KMS-11 (cell line): ENCODE results near the gene MEGF8.

Experiments
- H2AFZ ChIP-seq: fragments of 200-600 bp; sonication (generic); 2 replicates; pipeline ENCODE4 v1.6.1; 2016; ENCODE audit warnings: antibody characterized with exemption, mixed run types, low read depth
- H3K27ac ChIP-seq: fragments of 200-600 bp; sonication (generic); 2 replicates; pipeline ENCODE4 v1.6.1; 2016; ENCODE audit warnings: mild to moderate bottlenecking, mixed run types
- H3K27me3 ChIP-seq: fragments of 200-600 bp; sonication (generic); 2 replicates; pipeline ENCODE4 v1.6.1; 2017; ENCODE audit warnings: mild to moderate bottlenecking, low read depth, mixed run types, moderate library complexity; ENCODE audit not compliant: insufficient read depth
- H3K36me3 ChIP-seq: fragments of 200-600 bp; sonication (generic); 2 replicates; pipeline ENCODE4 v1.6.1; 2017; ENCODE audit warnings: mild to moderate bottlenecking, mixed run types; ENCODE audit not compliant: insufficient read depth
- H3K4me1 ChIP-seq: fragments of 200-600 bp; sonication (generic); 2 replicates; pipeline ENCODE4 v1.6.1; 2016; ENCODE audit warnings: mild to moderate bottlenecking, low read depth, mixed run types; ENCODE audit not compliant: poor library complexity, severe bottlenecking
- H3K4me2 ChIP-seq: fragments of 200-600 bp; sonication (generic); 2 replicates; pipeline ENCODE4 v1.7.0; 2016; ENCODE audit warnings: mild to moderate bottlenecking, mixed run types
- H3K4me3 ChIP-seq: fragments of 200-600 bp; sonication (generic); IDR thresholded peaks from 2 replicates; pipeline ENCODE4 v1.6.1; 2017; ENCODE audit warnings: low read depth, low read length, mixed read lengths; ENCODE audit not compliant: insufficient read depth
- H3K79me2 ChIP-seq: fragments of 200-600 bp; sonication (generic); 2 replicates; pipeline ENCODE4 v1.6.1; 2016; ENCODE audit warnings: low read depth, mixed run types; ENCODE audit not compliant: insufficient read depth
- H3K9ac ChIP-seq: fragments of 200-600 bp; sonication (generic); 2 replicates; pipeline ENCODE4 v1.6.1; 2016; ENCODE audit warnings: mild to moderate bottlenecking, mixed run types
- H4K20me1 ChIP-seq: fragments of 200-600 bp; sonication (generic); 2 replicates; pipeline ENCODE4 v1.6.1; 2016; ENCODE audit warnings: mild to moderate bottlenecking, mixed run types; ENCODE audit not compliant: insufficient read depth
- TF ChIP-seq, protein P1 (sequence below): fragments of 200-600 bp; sonication (generic); conservative IDR thresholded peaks from 2 replicates; pipeline ENCODE4 v1.6.1; 2017; ENCODE audit warnings: low read depth, mild to moderate bottlenecking, antibody characterized with exemption, low read length, moderate library complexity, mixed read lengths

Gene MEGF8, protein sequence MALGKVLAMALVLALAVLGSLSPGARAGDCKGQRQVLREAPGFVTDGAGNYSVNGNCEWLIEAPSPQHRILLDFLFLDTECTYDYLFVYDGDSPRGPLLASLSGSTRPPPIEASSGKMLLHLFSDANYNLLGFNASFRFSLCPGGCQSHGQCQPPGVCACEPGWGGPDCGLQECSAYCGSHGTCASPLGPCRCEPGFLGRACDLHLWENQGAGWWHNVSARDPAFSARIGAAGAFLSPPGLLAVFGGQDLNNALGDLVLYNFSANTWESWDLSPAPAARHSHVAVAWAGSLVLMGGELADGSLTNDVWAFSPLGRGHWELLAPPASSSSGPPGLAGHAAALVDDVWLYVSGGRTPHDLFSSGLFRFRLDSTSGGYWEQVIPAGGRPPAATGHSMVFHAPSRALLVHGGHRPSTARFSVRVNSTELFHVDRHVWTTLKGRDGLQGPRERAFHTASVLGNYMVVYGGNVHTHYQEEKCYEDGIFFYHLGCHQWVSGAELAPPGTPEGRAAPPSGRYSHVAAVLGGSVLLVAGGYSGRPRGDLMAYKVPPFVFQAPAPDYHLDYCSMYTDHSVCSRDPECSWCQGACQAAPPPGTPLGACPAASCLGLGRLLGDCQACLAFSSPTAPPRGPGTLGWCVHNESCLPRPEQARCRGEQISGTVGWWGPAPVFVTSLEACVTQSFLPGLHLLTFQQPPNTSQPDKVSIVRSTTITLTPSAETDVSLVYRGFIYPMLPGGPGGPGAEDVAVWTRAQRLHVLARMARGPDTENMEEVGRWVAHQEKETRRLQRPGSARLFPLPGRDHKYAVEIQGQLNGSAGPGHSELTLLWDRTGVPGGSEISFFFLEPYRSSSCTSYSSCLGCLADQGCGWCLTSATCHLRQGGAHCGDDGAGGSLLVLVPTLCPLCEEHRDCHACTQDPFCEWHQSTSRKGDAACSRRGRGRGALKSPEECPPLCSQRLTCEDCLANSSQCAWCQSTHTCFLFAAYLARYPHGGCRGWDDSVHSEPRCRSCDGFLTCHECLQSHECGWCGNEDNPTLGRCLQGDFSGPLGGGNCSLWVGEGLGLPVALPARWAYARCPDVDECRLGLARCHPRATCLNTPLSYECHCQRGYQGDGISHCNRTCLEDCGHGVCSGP (N-terminal part only)

DNA sequence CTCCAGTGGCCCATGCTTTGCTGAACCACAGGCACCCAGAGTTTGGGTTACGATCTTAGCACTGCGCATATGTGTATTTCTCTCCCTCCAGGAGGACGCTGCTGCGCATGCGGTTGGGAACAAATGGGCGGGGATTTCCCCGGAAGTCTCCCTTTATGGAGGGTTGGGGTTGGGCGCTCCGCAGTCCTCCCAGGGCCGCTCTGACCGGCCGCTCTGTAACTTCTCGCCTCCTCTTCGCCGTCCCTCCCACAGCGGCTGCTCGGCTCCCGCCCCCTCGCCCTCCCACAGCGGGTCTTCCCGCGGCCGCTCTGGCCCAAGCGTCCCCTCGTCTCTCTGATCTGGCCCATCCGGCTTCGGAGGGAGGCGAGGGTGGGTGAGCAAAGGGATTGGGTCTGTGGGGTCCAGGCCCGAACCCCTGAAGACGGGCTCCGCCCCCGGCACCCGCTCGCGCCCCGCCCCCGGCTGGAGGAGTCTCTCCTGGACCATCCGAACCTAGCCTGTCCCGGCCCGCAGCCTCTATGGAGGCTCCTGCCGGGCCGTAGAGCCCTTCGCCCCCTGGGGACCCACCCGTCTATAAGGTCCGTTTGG lies at the start of gene MEGF8:
TSS of gene MEGF8 (plus strand) at position 328 of the 588 bp plus-strand sequence. CDS start 609 bp downstream, outside the sequence.
- H2AFZ ChIP-seq: peak within 1 kb of the TSS; percentile 93

DNA sequence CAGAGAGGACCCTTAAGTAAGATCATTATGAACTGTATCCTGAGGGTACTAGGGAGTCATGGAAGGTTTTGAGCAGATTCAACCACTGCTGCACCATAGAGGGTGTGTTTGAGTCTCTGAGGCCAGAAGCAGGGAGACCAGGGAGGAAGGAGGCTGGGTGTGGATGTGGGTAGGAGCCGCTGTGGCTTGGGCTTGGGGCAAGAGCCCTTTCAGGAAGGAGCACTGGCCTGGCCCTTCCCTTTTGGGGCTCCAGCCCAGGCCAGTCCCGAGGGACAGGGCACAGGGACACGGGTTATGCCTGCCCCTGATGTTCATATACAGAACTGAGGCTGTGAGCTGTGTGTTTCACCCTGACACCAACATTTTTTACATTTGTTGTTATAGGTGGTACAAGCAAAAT lies 49.2 kb upstream of the MEGF8 start:
- no peaks in the 10 kb centered on the region for H4K20me1 ChIP-seq
- no peak overlapping the region for H3K4me2 ChIP-seq
- no peak overlapping the region for H2AFZ ChIP-seq
- no peak overlapping the region for H3K9ac ChIP-seq
- H3K4me3 ChIP-seq: no peak overlapping the region
- peaks cover 13% of the 10 kb centered on the region; the same call in 1 of the 2 replicates for H3K79me2 ChIP-seq
- TF ChIP-seq, protein P1, sequence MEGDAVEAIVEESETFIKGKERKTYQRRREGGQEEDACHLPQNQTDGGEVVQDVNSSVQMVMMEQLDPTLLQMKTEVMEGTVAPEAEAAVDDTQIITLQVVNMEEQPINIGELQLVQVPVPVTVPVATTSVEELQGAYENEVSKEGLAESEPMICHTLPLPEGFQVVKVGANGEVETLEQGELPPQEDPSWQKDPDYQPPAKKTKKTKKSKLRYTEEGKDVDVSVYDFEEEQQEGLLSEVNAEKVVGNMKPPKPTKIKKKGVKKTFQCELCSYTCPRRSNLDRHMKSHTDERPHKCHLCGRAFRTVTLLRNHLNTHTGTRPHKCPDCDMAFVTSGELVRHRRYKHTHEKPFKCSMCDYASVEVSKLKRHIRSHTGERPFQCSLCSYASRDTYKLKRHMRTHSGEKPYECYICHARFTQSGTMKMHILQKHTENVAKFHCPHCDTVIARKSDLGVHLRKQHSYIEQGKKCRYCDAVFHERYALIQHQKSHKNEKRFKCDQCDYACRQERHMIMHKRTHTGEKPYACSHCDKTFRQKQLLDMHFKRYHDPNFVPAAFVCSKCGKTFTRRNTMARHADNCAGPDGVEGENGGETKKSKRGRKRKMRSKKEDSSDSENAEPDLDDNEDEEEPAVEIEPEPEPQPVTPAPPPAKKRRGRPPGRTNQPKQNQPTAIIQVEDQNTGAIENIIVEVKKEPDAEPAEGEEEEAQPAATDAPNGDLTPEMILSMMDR: no peak
- no peaks in the 10 kb centered on the region for H3K36me3 ChIP-seq
- peaks cover 34% of the 10 kb centered on the region for H3K4me1 ChIP-seq
- no peak overlapping the region for H3K27ac ChIP-seq
- no peaks in the 10 kb centered on the region for H3K27me3 ChIP-seq

More for the DNA sequence above, at the start of gene MEGF8:
- H3K36me3 ChIP-seq: no peaks in the 10 kb centered on the region
- H3K27me3 ChIP-seq: peaks cover 17% of the 10 kb centered on the region; the same call in 1 of the 2 replicates
- H3K4me3 ChIP-seq: no peak within 1 kb of the TSS
- H4K20me1 ChIP-seq: no peaks in the 10 kb centered on the region
- peak within 1 kb of the TSS; percentile 65 for H3K9ac ChIP-seq
- peak within 1 kb of the TSS; percentile 12; the same call in 1 of the 2 replicates for H3K27ac ChIP-seq
- TF ChIP-seq, protein P1: no peak
- peaks cover 12% of the 10 kb centered on the region for H3K4me1 ChIP-seq
- no peaks in the 10 kb centered on the region for H3K79me2 ChIP-seq
- H3K4me2 ChIP-seq: peak within 1 kb of the TSS; percentile 85

DNA sequence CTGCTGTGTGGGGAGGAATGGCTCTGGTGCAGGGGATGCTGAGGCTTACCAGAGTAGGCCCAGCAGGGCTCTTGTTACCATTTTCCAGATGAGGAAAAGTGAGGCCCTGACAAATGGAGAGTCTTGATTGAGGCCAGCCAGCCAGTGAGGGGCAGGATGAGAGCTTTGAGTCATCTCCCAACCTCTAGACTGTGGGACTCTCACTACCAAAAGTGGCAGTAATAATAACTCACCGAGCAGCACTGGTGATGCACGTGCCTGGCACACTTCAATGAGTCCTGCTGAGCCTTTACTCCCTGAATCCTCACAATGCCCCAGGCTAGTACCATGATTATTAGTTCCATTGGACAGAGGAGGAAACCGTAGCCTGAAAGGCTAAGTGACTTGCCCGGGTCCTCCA lies 48.6 kb upstream of the MEGF8 start:
- Histone ChIP-seq H3K4me1 (peaks cover 36% of the 10 kb centered on the region), H4K20me1 (no peaks in the 10 kb centered on the region), H3K4me2 (no peak overlapping the region), H3K4me3 (no peak overlapping the region), H3K36me3 (no peaks in the 10 kb centered on the region), H3K27ac (no peak overlapping the region), H2AFZ (no peak overlapping the region), H3K79me2 (peaks cover 8% of the 10 kb centered on the region; the same call in 1 of the 2 replicates), H3K27me3 (no peaks in the 10 kb centered on the region), H3K9ac (no peak overlapping the region)
- TF ChIP-seq, protein P1: no peak
